Measurements from ENCODE around the gene SIRT2. TPM values are rescaled to one million over a fixed set of nuclear protein-coding genes. Genes with fewer than 3 reads are reported as not detected.
A peak's percentile ranks its signal among the peaks of the same experiment; 100 is the strongest.

Gene SIRT2
- total and polyA plus RNA-seq, 2 of the 13 experiments (the other 11 are each of a cell fraction or from before 2014, with no cell fraction given), result 22.3 to 26.1 TPM

- no peak for TF ChIP-seq ZNF446 (CRISPR knock-in tag; IDR thresholded peaks at IDR 0.05)
- no peak for TF ChIP-seq IRX3 (CRISPR knock-in tag; IDR thresholded peaks at IDR 0.05; ENCODE audit: borderline replicate concordance, low read depth)
- TF ChIP-seq ZNF777 (CRISPR knock-in tag; IDR thresholded peaks at IDR 0.05), result peak; percentile 59; the same call in 1 of the 2 replicates
- TF ChIP-seq THAP11 (CRISPR knock-in tag; IDR thresholded peaks at IDR 0.05), result no peak
- no peak for TF ChIP-seq ZEB1 (IDR thresholded peaks at IDR 0.05; ENCODE audit: insufficient replicate concordance, low read depth)
- 0 out of 2 replicates have a peak, but pooled peaks have one; percentile 17 for TF ChIP-seq NR0B2 (CRISPR knock-in tag; IDR thresholded peaks at IDR 0.05)
- TF ChIP-seq ZNF816 (CRISPR knock-in tag; IDR thresholded peaks at IDR 0.05; ENCODE audit: borderline replicate concordance), result 0 out of 2 replicates have a peak, but pooled peaks have one; percentile 16
- no peak for TF ChIP-seq ATF3 (CRISPR knock-in tag; IDR thresholded peaks at IDR 0.05)
- peak in 1 of 2 experiments; percentile 69; a peak in 1 of 4 replicates for TF ChIP-seq POLR2A (IDR thresholded peaks at IDR 0.05; ENCODE audit: insufficient read depth in 1 of 2, low read depth in 2 of 2, low read length in 2 of 2)
- TF ChIP-seq ZBTB8A (CRISPR knock-in tag; IDR thresholded peaks at IDR 0.05; ENCODE audit: borderline replicate concordance, low read depth), result no peak
- 0 out of 2 replicates have a peak, but pooled peaks have one; percentile 56 for TF ChIP-seq ERF (CRISPR knock-in tag; IDR thresholded peaks at IDR 0.05)
- no peak for TF ChIP-seq FOXA1 (IDR thresholded peaks at IDR 0.05)
- no peak for TF ChIP-seq FOXA1 (CRISPR knock-in tag; IDR thresholded peaks at IDR 0.05)
- TF ChIP-seq CBX1 (IDR thresholded peaks at IDR 0.05; ENCODE audit: low read depth), result no peak
- no peak for TF ChIP-seq ZNF143 (CRISPR knock-in tag; IDR thresholded peaks at IDR 0.05)
- TF ChIP-seq ZKSCAN8 (CRISPR knock-in tag; IDR thresholded peaks at IDR 0.05; ENCODE audit: borderline replicate concordance), result no peak
- TF ChIP-seq REL (CRISPR knock-in tag; conservative IDR thresholded peaks at IDR 0.05), result no peak
- peak; percentile 17; the same call in 1 of the 2 replicates for TF ChIP-seq CTCF (CRISPR knock-in tag; IDR thresholded peaks at IDR 0.05)
- no peak; the same call in 1 of the 2 replicates for TF ChIP-seq AFF4 (CRISPR knock-in tag; IDR thresholded peaks at IDR 0.05)
- no peak for TF ChIP-seq MXD3 (CRISPR knock-in tag; IDR thresholded peaks at IDR 0.05)
- TF ChIP-seq, protein P1, sequence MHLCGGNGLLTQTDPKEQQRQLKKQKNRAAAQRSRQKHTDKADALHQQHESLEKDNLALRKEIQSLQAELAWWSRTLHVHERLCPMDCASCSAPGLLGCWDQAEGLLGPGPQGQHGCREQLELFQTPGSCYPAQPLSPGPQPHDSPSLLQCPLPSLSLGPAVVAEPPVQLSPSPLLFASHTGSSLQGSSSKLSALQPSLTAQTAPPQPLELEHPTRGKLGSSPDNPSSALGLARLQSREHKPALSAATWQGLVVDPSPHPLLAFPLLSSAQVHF (CRISPR knock-in tag; IDR thresholded peaks at IDR 0.05), result no peak
- TF ChIP-seq ZNF629 (CRISPR knock-in tag; conservative IDR thresholded peaks at IDR 0.05), result 0 out of 2 replicates have a peak, but pooled peaks have one; percentile 20
Measured at GRCh38 chr19:38831142-38831605, 68.2 kb downstream of the SIRT2 start (continued).

All from HepG2 (cell line).